ENCODE results near the gene TMEM150A. TPM values are rescaled to one million over a fixed set of nuclear protein-coding genes. Genes with fewer than 3 reads are reported as not detected.

Gene TMEM150A
- total and polyA plus RNA-seq, 2 of the 4 experiments (the other 2 are of a cell fraction), result 4.8 to 16.3 TPM

- Histone ChIP-seq H2BK20ac (ENCODE audit: low read depth, low read length) (no peak overlapping the region), H3K23ac (ENCODE audit: low read depth, low read length) (no peak overlapping the region), H2AK5ac (ENCODE audit: low read depth, low read length) (no peak overlapping the region), H3K79me1 (ENCODE audit: low read depth in 1 of 2, low read length in 2 of 2) (peaks cover 13 to 50% of the 10 kb centered on the region in 2 experiments; a peak in 3 of 4 replicates), H3K27ac (ENCODE audit: insufficient read depth, low read length) (no peak overlapping the region), H3K4ac (ENCODE audit: low read depth, low read length) (no peak overlapping the region), H3K14ac (replicated peaks; ENCODE audit: low read depth, low read length) (no peak overlapping the region), H4K91ac (ENCODE audit: insufficient read depth, low read depth, low read length) (no peak overlapping the region), H2BK5ac (ENCODE audit: low read depth, low read length, poor library complexity, severe bottlenecking) (no peak overlapping the region), H3K4me3 (ENCODE audit: insufficient read depth, low read depth, low read length) (no peak overlapping the region), H3K18ac (ENCODE audit: low read depth, low read length) (no peak overlapping the region), H3K9ac (ENCODE audit: low read depth, low read length) (no peak overlapping the region), H3K56ac (ENCODE audit: extremely low read depth, insufficient read depth, low read length) (no peak overlapping the region), H4K20me1 (ENCODE audit: insufficient read depth, low read length) (no peaks in the 10 kb centered on the region), H2AK9ac (replicated peaks; ENCODE audit: low read depth, low read length, poor library complexity) (no peak overlapping the region), H4K8ac (ENCODE audit: low read depth in 2 of 2, low read length in 2 of 2) (no peak overlapping the region), H3K4me2 (ENCODE audit: low read depth, low read length) (no peak overlapping the region), H3K9me1 (ENCODE audit: insufficient read depth, low read length) (peaks cover 9% of the 10 kb centered on the region; the same call in 1 of the 2 replicates), H3K36me3 (ENCODE audit: control insufficient read depth, insufficient read depth, low read length) (peaks cover 46% of the 10 kb centered on the region), H3K9me3 (ENCODE audit: control insufficient read depth, insufficient read depth, low read length) (no peaks in the 10 kb centered on the region), H4K5ac (ENCODE audit: low read depth, low read length) (no peak overlapping the region), H2BK120ac (ENCODE audit: low read depth, low read length) (no peak overlapping the region), H2BK15ac (ENCODE audit: low read depth, low read length) (no peak overlapping the region), H2AFZ (replicated peaks; ENCODE audit: low read length, poor library complexity) (no peak overlapping the region), H3K27me3 (ENCODE audit: control insufficient read depth, insufficient read depth, low read length) (no peaks in the 10 kb centered on the region), H3K4me1 (ENCODE audit: control insufficient read depth, insufficient read depth, low read length) (peaks cover 18% of the 10 kb centered on the region)
- ATAC-seq (ENCODE audit: low read depth) (no peak), DNase-seq (no peak)
- BruUV-seq (replicated peaks), result no TSS peak
- CTCF ChIA-PET, result interaction anchor here (6.8 kb wide), 1 partner anchor 133 kb away, joined by 46 read pairs; the partner anchor contains the start of gene SH2D6
- no peak for TF ChIP-seq NFE2L2 (IDR thresholded peaks at IDR 0.05; ENCODE audit: low read depth, low read length)
- no peak for TF ChIP-seq POLR2A (IDR thresholded peaks at IDR 0.05; ENCODE audit: low read depth, low read length)
- TF ChIP-seq CHD1 (IDR thresholded peaks at IDR 0.05; ENCODE audit: low read depth, low read length), result no peak
- no peak for TF ChIP-seq CTCF (conservative IDR thresholded peaks at IDR 0.05; ENCODE audit: low read depth, low read length)
- TF ChIP-seq MAZ (IDR thresholded peaks at IDR 0.05; ENCODE audit: borderline replicate concordance, low read depth, low read length), result no peak
- no peak for TF ChIP-seq MAFK (IDR thresholded peaks at IDR 0.05; ENCODE audit: low read depth, low read length)
- no peak for TF ChIP-seq MXI1 (IDR thresholded peaks at IDR 0.05; ENCODE audit: borderline replicate concordance, low read depth, low read length)
- dilution Hi-C loops (cut with HindIII; ENCODE audit: low sequenced_read_pairs, unreplicated experiment), result no loop called here
- POLR2A ChIA-PET (ENCODE audit: unreplicated experiment), result interaction anchor here (5.1 kb wide), 1 partner anchor 13 kb away, joined by 42 read pairs; the partner anchor contains the start of gene MAT2A
- intact Hi-C loops (cut with micrococcal nuclease), result loop anchor here (5.0 kb wide), 1 partner anchor 226 kb away; the partner anchor contains the start of gene TGOLN2
- no CpG with 5 or more reads among the region's 6 CpGs for WGBS, 2 experiments (ENCODE audit: extremely low coverage in 2 of 2, insufficient read length in 1 of 2)
- in situ Hi-C loops (cut with MboI; ENCODE audit: low sequenced_read_pairs), result loop anchor here (5.0 to 10.0 kb wide), 2 partner anchors 131 to 488 kb away; no protein-coding TSS in a partner anchor
Measured at GRCh38 chr2:85553184-85553583, 49.3 kb downstream of the TMEM150A start.

Measured in IMR-90 (cell line).